Gastroesophageal sphincter (tissue), 4 donors: Measurements from ENCODE around the gene TENM3. TPM values are rescaled to one million over a fixed set of nuclear protein-coding genes. Genes with fewer than 3 reads are reported as not detected.

Experiments
- ATAC-seq: fragments of 150-250 bp; one replicate; pipeline ENCODE4 v1.9.1; 2016; ENCODE audit warnings: mild to moderate bottlenecking, moderate library complexity
- H3K27ac ChIP-seq, 4 donors: fragments of 200-600 bp; sonication (generic) in 3 of 4; 1 replicate in 3 of 4; 2 replicates in 1 of 4; pipeline ENCODE4 v1.5.1; 2016 to 2019
- H3K27me3 ChIP-seq: fragments of 200-600 bp; sonication (generic); one replicate; pipeline ENCODE4 v1.5.1; 2019
- H3K36me3 ChIP-seq, 2 donors: fragments of 200-600 bp; sonication (generic); one replicate each; pipeline ENCODE4 v1.5.1; 2019; ENCODE audit warnings: control low read depth in 1 of 2
- H3K4me1 ChIP-seq, 3 donors: fragments of 200-600 bp; sonication (generic); 1 replicate in 2 of 3; 2 replicates in 1 of 3; pipeline ENCODE4 v1.5.1; 2016 to 2019; ENCODE audit warnings: control low read depth in 2 of 3
- H3K4me3 ChIP-seq, 2 donors: fragments of 200-600 bp; sonication (generic); one replicate each; pipeline ENCODE4 v1.5.1; 2019; ENCODE audit warnings: mild to moderate bottlenecking in 1 of 2, moderate library complexity in 1 of 2
- H3K9me3 ChIP-seq, 3 donors: fragments of 200-600 bp; sonication (generic); one replicate each; pipeline ENCODE4 v1.5.1; 2017 to 2019; ENCODE audit warnings: control low read depth in 2 of 3
- CTCF ChIP-seq, 4 experiments: fragments of 200-600 bp in 2 of 4; fragments of 450-650 bp in 2 of 4; sonication (generic) in 1 of 4; IDR thresholded peaks; one replicate each; pipeline ENCODE4 v1.5.1; 2017 to 2019; ENCODE audit warnings: antibody characterized with exemption in 4 of 4, mild to moderate bottlenecking in 2 of 4, moderate library complexity in 2 of 4
- EP300 ChIP-seq: sonication (generic); formaldehyde crosslinking; IDR thresholded peaks from one replicate; pipeline ENCODE4 v1.6.1; 2017; ENCODE audit warnings: antibody characterized with exemption, mild to moderate bottlenecking
- POLR2A ChIP-seq, 2 donors: fragments of 450-650 bp; IDR thresholded peaks; one replicate each; pipeline ENCODE4 v1.6.1; 2017; ENCODE audit warnings: antibody characterized with exemption in 2 of 2, mild to moderate bottlenecking in 2 of 2, moderate library complexity in 1 of 2
- POLR2AphosphoS5 ChIP-seq: sonication (generic); formaldehyde crosslinking; IDR thresholded peaks from one replicate; pipeline ENCODE4 v1.6.1; 2017; ENCODE audit warnings: antibody characterized with exemption
- WGBS, 2 donors: methylation state at CpG; one replicate each; pipeline ENCODE4 v1.1.5; 2018; ENCODE audit warnings: low coverage in 1 of 2; 5-methylcytosine and 5-hydroxymethylcytosine counted together
- total RNA-seq, 4 donors: library from RNA; depleted of rRNA; stranded (reverse); fragments of >200 nt; gene quantifications; one replicate each; pipeline ENCODE4 v1.1.0, GENCODE V29; 2016

TENM3 gene
- total RNA-seq, 4 donors from 2014 or later: 8.2 to 39.9 (median 15.8) TPM

GRCh38 chr4:182310316-182310715, 67.1 kb downstream of the TENM3 start:
- ATAC-seq: no peak

GRCh38 chr4:182310962-182311361, 67.8 kb downstream of the TENM3 start:
- ATAC-seq: no peak
- Histone ChIP-seq H3K27me3 (no peaks in the 10 kb centered on the region), H3K27ac (no peak overlapping the region), H3K9me3 (peaks cover 0 to 21% (median 0%) of the 10 kb centered on the region in 3 donors), H3K4me1 (peaks cover 0 to 7% (median 0%) of the 10 kb centered on the region in 3 donors), H3K36me3 (no peaks in the 10 kb centered on the region), H3K4me3 (no peak overlapping the region)
- WGBS, 2 donors: 75 to 82% methylated on average over 2 to 3 of the region's 3 CpGs
- TF ChIP-seq EP300: no peak
- no peak for TF ChIP-seq POLR2A (IDR thresholded peaks at IDR 0.05)
- no peak for TF ChIP-seq POLR2AphosphoS5
- TF ChIP-seq CTCF (IDR thresholded peaks at IDR 0.05): no peak

More at GRCh38 chr4:182310316-182310715, 67.1 kb downstream of the TENM3 start:
- Histone ChIP-seq H3K4me1 (peaks cover 0 to 7% (median 0%) of the 10 kb centered on the region in 3 donors), H3K36me3 (no peaks in the 10 kb centered on the region), H3K9me3 (peaks cover 0 to 19% (median 0%) of the 10 kb centered on the region in 3 donors), H3K27ac (no peak overlapping the region), H3K27me3 (no peaks in the 10 kb centered on the region), H3K4me3 (no peak overlapping the region)
- TF ChIP-seq POLR2AphosphoS5 (no peak), POLR2A (IDR thresholded peaks at IDR 0.05) (no peak), EP300 (no peak), CTCF (IDR thresholded peaks at IDR 0.05) (no peak)
- 36 to 58% methylated on average over 4 to 5 of the region's 5 CpGs for WGBS, 2 donors

GRCh38 chr4:182314537-182314936, 71.3 kb downstream of the TENM3 start:
- Histone ChIP-seq H3K9me3 (peaks cover 0 to 21% (median 0%) of the 10 kb centered on the region in 3 donors), H3K27ac (no peak overlapping the region), H3K4me3 (no peak overlapping the region), H3K27me3 (no peaks in the 10 kb centered on the region), H3K4me1 (no peaks in the 10 kb centered on the region), H3K36me3 (no peaks in the 10 kb centered on the region)
- WGBS, 2 donors: 82 to 87% methylated on average over 2 of the region's 2 CpGs
- TF ChIP-seq EP300: no peak
- no peak for TF ChIP-seq CTCF (IDR thresholded peaks at IDR 0.05)
- no peak for TF ChIP-seq POLR2A (IDR thresholded peaks at IDR 0.05)
- no peak for TF ChIP-seq POLR2AphosphoS5
- ATAC-seq: no peak

- TF ChIP-seq POLR2AphosphoS5: no peak
- no peak for TF ChIP-seq POLR2A (IDR thresholded peaks at IDR 0.05)
- TF ChIP-seq EP300: no peak
- TF ChIP-seq CTCF (IDR thresholded peaks at IDR 0.05): no peak
- WGBS, 2 donors: 65 to 100% methylated on average over 1 of the region's 1 CpG
- Histone ChIP-seq H3K4me1 (no peaks in the 10 kb centered on the region), H3K4me3 (no peak overlapping the region), H3K27ac (no peak overlapping the region), H3K36me3 (no peaks in the 10 kb centered on the region), H3K27me3 (no peaks in the 10 kb centered on the region), H3K9me3 (peaks cover 0 to 21% (median 0%) of the 10 kb centered on the region in 3 donors)
- no peak for ATAC-seq
Observed at GRCh38 chr4:182318256-182318655, 75.1 kb downstream of the TENM3 start.

GRCh38 chr4:182320092-182320491, 76.9 kb downstream of the TENM3 start:
- Histone ChIP-seq H3K4me3 (no peak overlapping the region), H3K9me3 (peaks cover 0 to 4% (median 0%) of the 10 kb centered on the region in 3 donors), H3K27me3 (no peaks in the 10 kb centered on the region), H3K36me3 (no peaks in the 10 kb centered on the region), H3K4me1 (no peaks in the 10 kb centered on the region), H3K27ac (no peak overlapping the region)
- 50 to 82% methylated on average over 2 to 6 of the region's 6 CpGs for WGBS, 2 donors
- ATAC-seq: no peak
- TF ChIP-seq EP300 (no peak), POLR2A (IDR thresholded peaks at IDR 0.05) (no peak), POLR2AphosphoS5 (no peak), CTCF (IDR thresholded peaks at IDR 0.05) (no peak)
